K562 (cell line): ENCODE data around the gene EHBP1L1. TPM values are rescaled to one million over a fixed set of nuclear protein-coding genes. Genes with fewer than 3 reads are reported as not detected.

Experiments used
- ATAC-seq: fragments of 200-7000 bp; cut with Tn5 transposase; 3 replicates; pipeline ENCODE4 v1.9.1; 2020; ENCODE audit warnings: moderate library complexity
- BruUV-seq: library from RNA; stranded (reverse); fragments of 400-500 nt; replicated peaks from 2 replicates; lab custom pipeline; 2021; lab: Mats Ljungman, UMichigan
- CTCF ChIA-PET: fragments of 300-600 bp; formaldehyde crosslinking; extraction: SDS; loops from one replicate; lab custom pipeline; 2021; ENCODE audit warnings: low intra/inter-chr PET ratio; lab: Yijun Ruan, JAX
- POLR2A ChIA-PET: fragments of 300-600, 350-650 bp; sonication (Branson Sonifier 250); formaldehyde crosslinking; extraction: SDS; loops from one replicate; lab custom pipeline; 2021; ENCODE audit warnings: antibody characterized with exemption, inconsistent platforms; lab: Yijun Ruan, JAX
- DNase-seq, 4 experiments: peaks; one replicate each; pipeline versions ENCODE4 v3.0.0 to v3.0.0-alpha.2; 2011 to 2018; ENCODE audit warnings: low spot score in 3 of 4, mixed read lengths in 3 of 4; ENCODE audit errors: extremely low read depth in 1 of 4
- FAIRE-seq: peaks from 2 replicates; lab custom pipeline; 2011; peaks lifted over from hg19 to GRCh38; lab: Jason Lieb, UNC
- H2AFZ ChIP-seq: 2 replicates; pipeline ENCODE4 v1.6.0; 2011; ENCODE audit warnings: low read depth, low read length, control low read depth, inconsistent platforms
- H3K27ac ChIP-seq: fragments of 200-600 bp; 3 replicates; pipeline ENCODE4 v1.8.0; 2011; ENCODE audit warnings: low read depth, mild to moderate bottlenecking, control low read depth, inconsistent platforms, low read length, moderate library complexity, mixed read lengths; ENCODE audit errors: extremely low read depth
- H3K27me3 ChIP-seq, 2 experiments: fragments of 300-600 bp in 1 of 2; 2 replicates in 1 of 2; 3 replicates in 1 of 2; pipeline versions ENCODE4 v1.6.0 to v1.8.0; 2011; ENCODE audit warnings: inconsistent platforms in 2 of 2, low read length in 2 of 2, mild to moderate bottlenecking in 1 of 2, mixed read lengths in 1 of 2, moderate library complexity in 1 of 2; ENCODE audit not compliant: control insufficient read depth in 2 of 2, insufficient read depth in 2 of 2
- H3K36me3 ChIP-seq: fragments of 300-600 bp; 3 replicates; pipeline ENCODE4 v1.8.0; 2011; ENCODE audit warnings: mild to moderate bottlenecking, low read length, inconsistent platforms; ENCODE audit not compliant: control insufficient read depth, insufficient read depth
- H3K4me1 ChIP-seq, 2 experiments: fragments of 200-600 bp in 1 of 2; replicated peaks in 1 of 2; 2 replicates in 1 of 2; 3 replicates in 1 of 2; pipeline versions ENCODE4 v1.5.1 to v1.8.0; 2011; ENCODE audit warnings: inconsistent platforms in 2 of 2, low read length in 2 of 2, mild to moderate bottlenecking in 1 of 2, mixed read lengths in 1 of 2, moderate library complexity in 1 of 2; ENCODE audit not compliant: control insufficient read depth in 2 of 2, insufficient read depth in 2 of 2
- H3K4me2 ChIP-seq: 2 replicates; pipeline ENCODE4 v1.6.1; 2011; ENCODE audit warnings: low read length, control low read depth, inconsistent platforms, mixed read lengths; ENCODE audit not compliant: insufficient read depth
- H3K4me3 ChIP-seq: fragments of 200-600 bp; sonication (generic), shearing (Covaris generic); 2 replicates; pipeline ENCODE4 v1.5.1; 2016; ENCODE audit warnings: control low read depth, inconsistent platforms
- H3K79me2 ChIP-seq: fragments of 200-600 bp; 3 replicates; pipeline ENCODE4 v1.8.0; 2011; ENCODE audit warnings: low read length, inconsistent platforms; ENCODE audit not compliant: control insufficient read depth, insufficient read depth
- H3K9ac ChIP-seq, 2 experiments: 2 replicates each; pipeline versions ENCODE4 v1.6.0 to v1.6.1; 2011; ENCODE audit warnings: low read depth in 2 of 2, low read length in 2 of 2, control low read depth in 1 of 2, inconsistent platforms in 1 of 2, mild to moderate bottlenecking in 1 of 2, mixed read lengths in 1 of 2; ENCODE audit not compliant: insufficient read depth in 1 of 2
- H3K9me1 ChIP-seq: one replicate; pipeline ENCODE4 v1.6.0; 2011; ENCODE audit warnings: inconsistent platforms, mild to moderate bottlenecking, low read length, moderate library complexity; ENCODE audit not compliant: control insufficient read depth, insufficient read depth
- H3K9me3 ChIP-seq: replicated peaks from 2 replicates; pipeline ENCODE4 v1.5.1; 2011; ENCODE audit warnings: low read depth, low read length, inconsistent platforms; ENCODE audit not compliant: control insufficient read depth, insufficient read depth
- H4K20me1 ChIP-seq: replicated peaks from 2 replicates; pipeline ENCODE4 v1.6.1; 2011; ENCODE audit warnings: low read length, inconsistent platforms, mixed read lengths; ENCODE audit not compliant: control insufficient read depth, insufficient read depth
- E2F3 ChIP-seq: fragments of 250-450 bp; sonication (Bioruptor Pico); IDR thresholded peaks from 2 replicates; pipeline ENCODE4 v1.4.0; 2020; ENCODE audit warnings: mild to moderate bottlenecking
- KDM1A ChIP-seq, 2 experiments: fragments of 450-650 bp; IDR thresholded peaks; 2 replicates each; pipeline ENCODE4 v1.6.1; 2016; ENCODE audit warnings: mild to moderate bottlenecking in 2 of 2
- WGBS: fragments of 100-300 bp; shearing (Covaris generic); methylation state at CpG from one replicate; pipeline ENCODE4 v1.1.6; 2016; ENCODE audit warnings: low coverage, mixed read lengths; ENCODE audit not compliant: insufficient coverage; ENCODE audit errors: missing lambda C conversion rate; 5-methylcytosine and 5-hydroxymethylcytosine counted together
- in situ Hi-C: fragments of 300-500 bp; cut with MboI; formaldehyde crosslinking; loops from 4 replicates; pipeline ENCODE4 v1.15.0; 2018; ENCODE audit warnings: inconsistent platforms, mixed read lengths
- intact Hi-C: fragments of 100-400 bp; cut with micrococcal nuclease; formaldehyde crosslinking; loops from 2 replicates; pipeline ENCODE4 v1.14.2; 2022
- polyA plus RNA-seq, 8 experiments: library from polyadenylated mRNA; depleted of rRNA in 4 of 8; stranded (reverse) in 5 of 8; unstranded in 3 of 8; fragments of >200 nt; fragmentation: Nextera tagmentation in 2 of 8; fragmentation: Illumina TruSeq in 1 of 8; extraction: Ambion mirVana in 2 of 8; extraction: Trizol in 1 of 8; gene quantifications; 2 replicates each; pipeline versions ENCODE4 v1.2.1 to v1.2.3, GENCODE V29; 2011 to 2014; ENCODE audit warnings: inconsistent platforms in 1 of 8, missing spikeins in 1 of 8
- total RNA-seq, 7 experiments: library from RNA; depleted of rRNA in 6 of 7; stranded (reverse); fragments of >200 nt in 6 of 7; fragmentation: Illumina TruSeq in 2 of 7; extraction: Trizol in 2 of 7; gene quantifications; 2 replicates each; pipeline versions ENCODE4 v1.2.1 to v1.2.3, GENCODE V29; 2011 to 2021; ENCODE audit warnings: low replicate concordance in 1 of 7
- TF ChIP-seq, protein P1 (sequence below): fragments of 450-650 bp; IDR thresholded peaks from 2 replicates; pipeline ENCODE4 v1.6.1; 2016; ENCODE audit warnings: low read depth

Gene EHBP1L1
- total and polyA plus RNA-seq, 9 of the 15 experiments (the other 6 are each of a cell fraction or from before 2014, with no cell fraction given) = 0.03 to 87.1 (median 26.3) TPM

DNA sequence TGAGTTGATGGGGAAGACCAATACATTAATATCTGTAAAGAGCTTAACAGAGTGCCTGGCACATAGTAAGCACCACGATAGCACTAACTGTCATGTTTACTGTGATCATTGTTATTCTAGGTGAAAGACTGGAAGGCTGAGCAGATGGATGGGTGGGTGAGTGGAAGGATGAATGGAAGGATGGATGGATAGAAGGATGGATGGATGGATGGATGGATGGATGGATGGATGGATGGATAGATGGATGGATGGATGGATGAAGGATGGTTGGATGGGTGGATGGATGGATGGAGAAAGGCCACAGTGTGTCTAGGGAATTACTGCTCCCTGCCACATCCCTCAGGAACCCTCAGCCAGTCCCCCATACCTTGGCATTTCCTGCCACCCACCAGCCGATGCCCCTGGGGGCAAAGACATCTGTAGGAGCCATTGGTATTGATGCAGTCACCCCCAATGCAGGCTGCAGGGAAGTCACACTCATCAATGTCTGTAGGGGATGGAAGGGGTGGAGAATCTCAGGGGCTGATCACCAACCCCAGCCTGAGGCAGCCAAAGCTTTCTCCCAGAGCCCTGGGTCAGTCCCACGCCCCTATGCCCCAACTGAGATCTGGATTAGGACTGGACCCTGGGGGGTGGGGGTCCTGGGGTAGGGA is 33.0 kb upstream of the EHBP1L1 start:
- intact Hi-C loops (loop anchor here (5.0 to 10.0 kb wide), 2 partner anchors 44 to 272 kb away; no protein-coding TSS in a partner anchor), in situ Hi-C loops (no loop called here)
- TF ChIP-seq, protein P1, sequence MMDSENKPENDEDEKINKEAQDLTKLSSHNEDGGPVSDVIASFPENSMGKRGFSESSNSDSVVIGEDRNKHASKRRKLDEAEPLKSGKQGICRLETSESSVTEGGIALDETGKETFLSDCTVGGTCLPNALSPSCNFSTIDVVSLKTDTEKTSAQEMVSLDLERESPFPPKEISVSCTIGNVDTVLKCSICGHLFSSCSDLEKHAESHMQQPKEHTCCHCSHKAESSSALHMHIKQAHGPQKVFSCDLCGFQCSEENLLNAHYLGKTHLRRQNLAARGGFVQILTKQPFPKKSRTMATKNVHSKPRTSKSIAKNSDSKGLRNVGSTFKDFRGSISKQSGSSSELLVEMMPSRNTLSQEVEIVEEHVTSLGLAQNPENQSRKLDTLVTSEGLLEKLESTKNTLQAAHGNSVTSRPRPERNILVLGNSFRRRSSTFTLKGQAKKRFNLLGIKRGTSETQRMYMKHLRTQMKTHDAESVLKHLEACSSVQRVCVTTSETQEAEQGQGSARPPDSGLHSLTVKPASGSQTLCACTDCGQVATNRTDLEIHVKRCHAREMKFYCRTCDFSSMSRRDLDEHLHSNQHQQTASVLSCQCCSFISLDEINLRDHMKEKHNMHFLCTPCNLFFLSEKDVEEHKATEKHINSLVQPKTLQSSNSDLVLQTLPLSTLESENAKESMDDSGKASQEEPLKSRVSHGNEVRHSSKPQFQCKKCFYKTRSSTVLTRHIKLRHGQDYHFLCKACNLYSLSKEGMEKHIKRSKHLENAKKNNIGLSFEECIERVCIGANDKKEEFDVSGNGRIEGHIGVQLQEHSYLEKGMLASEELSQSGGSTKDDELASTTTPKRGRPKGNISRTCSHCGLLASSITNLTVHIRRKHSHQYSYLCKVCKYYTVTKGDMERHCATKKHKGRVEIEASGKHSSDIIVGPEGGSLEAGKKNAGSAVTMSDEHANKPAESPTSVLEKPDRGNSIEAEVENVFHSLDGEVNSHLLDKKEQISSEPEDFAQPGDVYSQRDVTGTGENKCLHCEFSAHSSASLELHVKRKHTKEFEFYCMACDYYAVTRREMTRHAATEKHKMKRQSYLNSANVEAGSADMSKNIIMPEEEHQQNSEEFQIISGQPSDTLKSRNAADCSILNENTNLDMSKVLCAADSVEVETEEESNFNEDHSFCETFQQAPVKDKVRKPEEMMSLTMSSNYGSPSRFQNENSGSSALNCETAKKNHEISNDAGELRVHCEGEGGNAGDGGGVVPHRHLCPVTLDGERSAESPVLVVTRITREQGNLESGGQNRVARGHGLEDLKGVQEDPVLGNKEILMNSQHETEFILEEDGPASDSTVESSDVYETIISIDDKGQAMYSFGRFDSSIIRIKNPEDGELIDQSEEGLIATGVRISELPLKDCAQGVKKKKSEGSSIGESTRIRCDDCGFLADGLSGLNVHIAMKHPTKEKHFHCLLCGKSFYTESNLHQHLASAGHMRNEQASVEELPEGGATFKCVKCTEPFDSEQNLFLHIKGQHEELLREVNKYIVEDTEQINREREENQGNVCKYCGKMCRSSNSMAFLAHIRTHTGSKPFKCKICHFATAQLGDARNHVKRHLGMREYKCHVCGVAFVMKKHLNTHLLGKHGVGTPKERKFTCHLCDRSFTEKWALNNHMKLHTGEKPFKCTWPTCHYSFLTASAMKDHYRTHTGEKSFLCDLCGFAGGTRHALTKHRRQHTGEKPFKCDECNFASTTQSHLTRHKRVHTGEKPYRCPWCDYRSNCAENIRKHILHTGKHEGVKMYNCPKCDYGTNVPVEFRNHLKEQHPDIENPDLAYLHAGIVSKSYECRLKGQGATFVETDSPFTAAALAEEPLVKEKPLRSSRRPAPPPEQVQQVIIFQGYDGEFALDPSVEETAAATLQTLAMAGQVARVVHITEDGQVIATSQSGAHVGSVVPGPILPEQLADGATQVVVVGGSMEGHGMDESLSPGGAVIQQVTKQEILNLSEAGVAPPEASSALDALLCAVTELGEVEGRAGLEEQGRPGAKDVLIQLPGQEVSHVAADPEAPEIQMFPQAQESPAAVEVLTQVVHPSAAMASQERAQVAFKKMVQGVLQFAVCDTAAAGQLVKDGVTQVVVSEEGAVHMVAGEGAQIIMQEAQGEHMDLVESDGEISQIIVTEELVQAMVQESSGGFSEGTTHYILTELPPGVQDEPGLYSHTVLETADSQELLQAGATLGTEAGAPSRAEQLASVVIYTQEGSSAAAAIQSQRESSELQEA = no peak
- 0 out of 4 replicates have a peak, but pooled peaks of 1 of the 2 experiments have one; percentile 7 for TF ChIP-seq KDM1A (IDR thresholded peaks at IDR 0.05)
- TF ChIP-seq E2F3 (CRISPR knock-in tag) = no peak
- no peaks in the 10 kb centered on the region for H4K20me1 ChIP-seq
- ATAC-seq = no peak
- no peak overlapping the region for H3K4me3 ChIP-seq
- no peak overlapping the region for H3K27ac ChIP-seq
- peaks cover 13% of the 10 kb centered on the region; the same call in 1 of the 3 replicates for H3K36me3 ChIP-seq
- BruUV-seq = no TSS peak
- ChIA-PET POLR2A (interaction anchor here (2.7 kb wide), 1 partner anchor 18 kb away, joined by 13 read pairs; the partner anchor contains the start of gene SCYL1), CTCF (no interaction called here)
- no peak overlapping the region for H3K9ac ChIP-seq
- no peak for FAIRE-seq
- H3K79me2 ChIP-seq = no peaks in the 10 kb centered on the region; the same call in 2 of the 3 replicates
- no peak overlapping the region for H2AFZ ChIP-seq
- H3K9me3 ChIP-seq = no peaks in the 10 kb centered on the region
- 60% methylated on average over 3 of the region's 3 CpGs for WGBS
- no peak overlapping the region for H3K4me2 ChIP-seq
- no peaks in the 10 kb centered on the region for H3K27me3 ChIP-seq
- no peaks in the 10 kb centered on the region for H3K9me1 ChIP-seq
- H3K4me1 ChIP-seq = peaks cover 18 to 63% of the 10 kb centered on the region in 2 experiments
- no peak for DNase-seq
